Activated CD4-positive, alpha-beta T cell treated with anti-CD3 and anti-CD28 coated beads, Interleukin-2, Interleukin-6, amounts not matched to agents 100 ng/mL and 50 ng/mL, durations not matched to agents 16 hours and 8 hours (primary cell): ENCODE results near the gene PCCA.
"Not testable (repeated sequence)": the region's sequence is repeated elsewhere in the genome, so short reads cannot be mapped to it uniquely, and the experiment has no call there.

ENCODE experiments used
- DNase-seq: peaks from one replicate; pipeline ENCODE4 v3.0.0-alpha.2; 2020

Gene PCCA

GRCh38 chr13:100254002-100254401 is 165.1 kb downstream of the PCCA start:
- DNase-seq = no peak

GRCh38 chr13:100262404-100262803 is 173.5 kb downstream of the PCCA start:
- no peak for DNase-seq

DNA sequence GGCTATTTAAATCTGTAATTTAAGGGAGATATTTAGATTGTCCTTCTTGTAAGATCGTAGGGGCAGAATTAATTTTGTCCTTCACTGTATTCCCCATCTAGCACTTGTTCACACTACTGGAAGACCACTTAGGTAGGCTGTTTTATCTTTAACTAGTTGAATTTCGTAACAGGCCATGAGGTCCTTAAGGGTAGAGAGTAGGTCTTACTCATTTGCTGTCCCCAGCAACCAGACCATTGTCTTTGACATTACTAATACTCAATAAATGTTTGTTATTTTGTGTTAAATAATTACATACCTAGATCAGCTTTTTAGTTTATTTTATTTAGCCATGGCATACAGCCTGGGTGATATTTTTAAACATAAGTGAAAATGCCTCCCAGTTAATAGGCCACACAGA is 177.1 kb downstream of the PCCA start:
- no peak for DNase-seq

DNA sequence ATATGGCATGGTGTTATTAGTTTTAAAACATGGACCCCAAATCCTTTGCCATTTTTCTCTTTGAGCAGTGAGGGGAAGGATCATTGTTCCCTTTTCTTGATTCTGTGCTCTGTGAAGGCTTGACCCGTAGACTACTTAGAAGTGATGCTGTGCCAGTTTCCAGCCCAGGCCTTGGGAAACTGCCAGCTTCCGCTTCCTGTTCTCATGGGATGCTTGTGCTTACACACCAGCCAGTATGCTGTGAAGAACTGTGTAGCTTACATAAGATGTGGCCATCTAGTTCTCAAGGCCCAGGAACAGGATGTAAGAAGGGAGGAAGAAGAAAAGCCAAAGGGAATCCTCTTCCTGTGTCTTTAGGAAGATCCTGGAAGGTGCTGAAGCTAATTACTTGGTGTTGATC is 180.9 kb downstream of the PCCA start:
- DNase-seq = no peak

DNA sequence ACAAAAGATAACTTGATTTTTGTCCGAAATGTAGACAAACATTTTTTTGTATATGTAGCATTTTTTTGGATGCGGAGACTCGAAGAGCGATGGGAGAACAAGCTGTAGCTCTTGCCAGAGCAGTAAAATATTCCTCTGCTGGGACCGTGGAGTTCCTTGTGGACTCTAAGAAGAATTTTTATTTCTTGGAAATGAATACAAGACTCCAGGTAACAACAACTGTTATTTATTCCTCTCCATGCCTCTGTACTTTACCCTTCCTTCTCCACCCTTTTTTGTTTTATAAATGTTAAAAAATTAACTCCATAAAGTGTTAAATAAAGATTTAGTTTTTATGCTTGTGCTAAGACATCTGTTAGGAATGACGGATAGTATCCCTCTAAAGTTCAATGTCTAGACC is 184.2 kb downstream of the PCCA start:
- DNase-seq = no peak

GRCh38 chr13:100273552-100273951 is 184.7 kb downstream of the PCCA start:
- DNase-seq = no peak

- DNase-seq = no peak
Measured at GRCh38 chr13:100274942-100275506, 186.1 kb downstream of the PCCA start.

- no peak for DNase-seq
Measured at GRCh38 chr13:100275746-100276145, 186.9 kb downstream of the PCCA start.

DNA sequence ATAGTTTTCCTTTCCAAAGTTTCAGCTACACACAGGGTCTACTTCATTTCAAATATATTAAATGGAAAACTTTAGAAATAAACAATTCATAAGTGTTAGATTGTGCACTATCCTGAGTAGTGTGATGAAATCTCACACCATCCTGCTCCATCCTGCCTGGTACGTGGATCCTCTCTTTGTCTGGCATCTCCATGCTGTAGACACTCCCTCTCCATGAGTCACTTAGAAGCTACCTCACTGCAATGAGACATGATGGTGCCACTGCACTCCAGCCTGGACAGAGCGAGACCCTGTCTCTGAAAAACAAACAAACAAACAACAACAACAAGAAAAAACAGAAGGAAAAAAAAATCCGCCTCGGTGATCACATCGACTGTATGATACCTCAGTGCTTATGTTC is 191.8 kb downstream of the PCCA start:
- no peak for DNase-seq

- not testable (repeated sequence) for DNase-seq
Measured at GRCh38 chr13:100282306-100282705, 193.4 kb downstream of the PCCA start.

DNA sequence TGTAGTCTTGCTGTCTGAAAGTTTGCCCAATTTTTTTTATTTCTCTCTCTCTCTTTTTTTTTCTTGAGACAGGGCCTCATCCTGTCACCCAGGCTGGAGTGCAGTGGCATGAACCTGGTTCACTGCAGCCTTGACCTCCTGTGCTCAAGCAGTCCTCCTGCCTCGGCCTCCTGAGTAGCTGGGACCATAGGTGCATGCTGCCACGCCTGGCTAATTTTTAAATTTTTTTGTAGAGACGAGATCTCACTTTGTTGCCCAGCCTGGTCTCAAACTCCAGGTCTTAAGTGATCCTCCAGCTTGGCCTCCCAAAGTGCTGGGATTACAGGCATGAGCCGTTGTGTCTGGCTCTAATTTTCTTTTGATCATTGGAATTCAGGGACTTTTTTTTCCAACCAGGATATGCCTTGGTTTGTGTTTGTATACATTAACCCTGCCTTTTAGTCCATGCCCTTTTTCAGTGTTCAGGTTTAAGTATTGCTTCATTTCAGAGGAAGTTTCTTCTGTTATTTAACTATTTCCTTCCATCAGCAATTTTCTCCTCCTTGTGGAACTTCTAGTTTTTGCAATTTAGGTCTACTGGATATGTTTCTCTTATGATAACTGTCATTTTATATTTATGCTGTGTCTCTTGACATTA is 201.4 kb downstream of the PCCA start:
- no peak for DNase-seq

GRCh38 chr13:100291624-100292023 is 202.7 kb downstream of the PCCA start:
- no peak for DNase-seq

- DNase-seq = no peak
Measured at GRCh38 chr13:100297413-100297812, 208.5 kb downstream of the PCCA start.

- DNase-seq = no peak
Measured at GRCh38 chr13:100298116-100298681, 209.3 kb downstream of the PCCA start.

GRCh38 chr13:100298691-100299090 is 209.8 kb downstream of the PCCA start:
- DNase-seq = no peak

- DNase-seq = no peak
Measured at GRCh38 chr13:100300243-100300642, 211.3 kb downstream of the PCCA start.

DNA sequence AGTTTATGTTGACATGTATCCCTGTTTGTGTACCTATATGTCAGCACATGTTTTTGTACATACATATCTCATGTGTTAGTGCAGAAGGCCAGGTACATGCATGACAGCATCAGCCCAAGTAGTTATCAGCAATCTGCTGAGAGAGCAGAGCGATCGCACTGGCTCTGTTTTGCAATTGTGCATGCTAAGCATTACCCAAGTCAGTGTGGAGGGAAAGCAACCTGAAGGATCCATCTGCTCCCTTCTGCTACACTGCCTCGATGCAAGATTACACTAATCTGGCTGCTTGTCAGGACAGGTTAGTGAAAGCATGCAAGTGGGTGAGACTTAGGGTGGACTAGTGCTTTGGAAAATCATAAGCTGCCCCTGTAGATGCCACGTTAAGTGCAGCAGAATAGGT is 211.8 kb downstream of the PCCA start:
- DNase-seq = no peak

DNA sequence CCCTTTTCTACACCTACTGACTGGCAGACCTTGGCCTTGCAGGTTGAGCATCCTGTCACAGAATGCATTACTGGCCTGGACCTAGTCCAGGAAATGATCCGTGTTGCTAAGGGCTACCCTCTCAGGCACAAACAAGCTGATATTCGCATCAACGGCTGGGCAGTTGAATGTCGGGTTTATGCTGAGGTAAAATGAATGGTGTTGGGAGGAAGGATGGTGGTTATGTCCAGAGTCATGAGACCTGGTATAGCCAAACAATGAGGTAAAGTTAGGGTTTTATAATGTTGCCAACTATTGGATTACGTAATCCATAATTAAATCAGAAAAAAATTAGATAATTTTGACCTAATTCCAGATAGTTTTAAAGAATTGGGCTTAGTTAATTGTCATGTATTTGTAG is 212.5 kb downstream of the PCCA start:
- no peak for DNase-seq

GRCh38 chr13:100302391-100302790 is 213.5 kb downstream of the PCCA start:
- DNase-seq = no peak

DNA sequence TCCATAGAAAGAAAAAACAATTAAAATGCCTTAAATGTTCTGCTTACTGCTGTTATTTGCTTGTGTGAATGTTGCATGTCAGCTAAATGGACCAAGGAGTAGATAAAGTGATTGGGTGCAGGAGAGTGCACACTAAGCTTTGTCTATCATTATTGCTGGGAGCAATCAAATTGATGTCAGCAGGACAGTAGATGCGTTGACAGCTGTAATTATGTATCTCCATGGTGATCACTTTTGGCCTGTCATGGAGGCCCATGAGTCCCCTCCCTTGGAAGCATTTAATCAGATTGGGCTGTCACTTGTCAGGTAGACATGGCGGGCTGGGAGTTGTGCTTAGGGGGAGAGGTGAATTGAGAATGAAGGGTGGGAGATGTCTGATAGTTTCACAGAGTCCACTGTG is 215.3 kb downstream of the PCCA start:
- DNase-seq = no peak

DNA sequence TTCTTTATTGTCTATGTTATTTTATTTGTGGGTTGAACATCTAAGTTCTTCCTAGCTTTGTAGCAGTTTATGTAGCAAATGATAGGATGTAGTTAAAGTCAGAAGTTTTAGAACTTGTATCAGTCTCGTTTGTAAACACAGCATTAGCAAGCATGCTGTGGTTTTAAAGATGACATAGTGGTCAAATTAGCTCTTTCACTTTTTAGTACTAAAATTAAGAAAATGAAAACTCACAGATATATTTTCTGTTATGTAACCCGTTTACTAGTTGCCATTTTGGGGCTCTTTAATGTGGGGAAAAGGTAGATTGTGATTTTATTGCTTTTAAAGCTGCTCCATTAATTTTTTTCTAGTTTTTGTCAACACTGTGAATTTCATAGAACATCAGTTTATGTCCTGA is 216.5 kb downstream of the PCCA start:
- DNase-seq = no peak

GRCh38 chr13:100306030-100306429 is 217.1 kb downstream of the PCCA start:
- no peak for DNase-seq

DNA sequence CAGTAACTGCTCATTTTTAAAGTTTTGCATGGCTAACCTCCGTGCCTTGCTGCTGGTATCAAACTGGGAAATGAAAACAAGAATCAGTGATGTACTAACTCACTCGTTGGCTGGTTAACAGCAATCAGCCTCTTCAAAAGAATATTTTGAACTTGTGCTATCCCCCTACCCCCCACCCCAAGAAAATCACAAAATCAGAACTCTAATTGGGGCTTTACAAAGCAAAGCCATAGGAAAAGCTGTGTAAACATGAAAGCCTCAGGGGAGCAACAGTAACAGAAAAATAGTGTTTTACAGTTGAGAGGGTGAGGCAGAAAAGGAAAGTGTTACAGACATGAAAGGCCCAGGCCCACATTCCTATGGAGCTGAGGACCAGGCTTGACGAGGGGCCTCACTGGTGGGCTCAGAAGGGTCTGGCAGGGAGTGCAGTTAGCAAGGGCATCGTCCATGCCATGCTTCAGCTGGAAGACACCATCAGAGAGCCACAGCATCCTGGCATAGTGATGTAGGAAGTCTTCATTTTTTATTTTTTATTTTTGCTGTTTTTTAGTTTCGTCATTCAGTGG is 217.6 kb downstream of the PCCA start:
- no peak for DNase-seq

DNA sequence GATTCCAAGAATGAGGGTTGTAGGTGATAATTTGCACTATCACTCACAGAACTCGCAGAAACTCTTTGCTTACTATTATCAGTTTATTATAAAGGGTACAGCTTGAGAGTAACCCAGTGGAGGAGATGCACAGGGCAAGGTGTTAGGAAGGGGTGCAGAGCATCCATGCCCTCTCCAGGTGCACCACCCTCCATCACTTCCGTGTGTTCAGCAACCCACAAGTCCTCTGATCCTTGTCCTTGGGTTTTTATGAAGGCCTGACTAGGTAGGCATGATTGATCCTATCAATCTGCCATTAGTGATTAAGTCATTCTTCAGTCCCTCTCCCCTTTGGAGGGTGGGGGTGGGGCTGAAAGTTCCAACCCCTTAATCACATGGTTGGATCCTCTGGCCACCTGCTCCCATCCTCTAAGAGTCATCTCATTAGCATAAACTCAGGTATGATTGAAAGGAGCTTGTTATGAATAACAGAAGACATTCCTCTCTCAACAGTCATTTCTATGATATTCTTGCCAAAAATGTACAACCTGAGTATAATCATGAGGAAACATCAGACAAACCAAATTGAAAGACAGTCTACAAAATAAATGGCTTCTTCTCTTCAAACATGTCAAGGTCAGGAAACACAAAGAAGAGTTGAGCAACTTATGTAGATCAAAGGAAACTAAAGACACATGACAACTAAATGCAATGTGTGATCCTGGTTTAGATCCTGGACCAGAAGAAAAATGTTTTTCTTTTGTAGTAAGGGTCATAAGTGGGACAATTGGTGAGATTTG is 225.4 kb downstream of the PCCA start:
- DNase-seq = no peak
